Rectal smooth muscle tissue (tissue), 1 donor: ENCODE results near the gene BTBD9.
"Not testable (repeated sequence)": the region's sequence is repeated elsewhere in the genome, so short reads cannot be mapped to it uniquely, and the experiment has no call there.

Experiments
- H3K27ac ChIP-seq: one replicate; pipeline ENCODE4 v1.7.0; 2013; ENCODE audit warnings: low read depth, low read length, inconsistent platforms
- H3K27me3 ChIP-seq: one replicate; pipeline ENCODE4 v1.7.0; 2013; ENCODE audit warnings: low read length; ENCODE audit not compliant: control insufficient read depth, insufficient read depth
- H3K36me3 ChIP-seq: one replicate; pipeline ENCODE4 v1.7.0; 2013; ENCODE audit warnings: low read length; ENCODE audit not compliant: control insufficient read depth, insufficient read depth
- H3K4me1 ChIP-seq: one replicate; pipeline ENCODE4 v1.7.0; 2013; ENCODE audit warnings: low read length; ENCODE audit not compliant: control insufficient read depth, insufficient read depth
- H3K4me3 ChIP-seq: one replicate; pipeline ENCODE4 v1.7.0; 2013; ENCODE audit warnings: low read length
- H3K9ac ChIP-seq: one replicate; pipeline ENCODE4 v1.7.0; 2013; ENCODE audit warnings: low read length

The BTBD9 gene

DNA sequence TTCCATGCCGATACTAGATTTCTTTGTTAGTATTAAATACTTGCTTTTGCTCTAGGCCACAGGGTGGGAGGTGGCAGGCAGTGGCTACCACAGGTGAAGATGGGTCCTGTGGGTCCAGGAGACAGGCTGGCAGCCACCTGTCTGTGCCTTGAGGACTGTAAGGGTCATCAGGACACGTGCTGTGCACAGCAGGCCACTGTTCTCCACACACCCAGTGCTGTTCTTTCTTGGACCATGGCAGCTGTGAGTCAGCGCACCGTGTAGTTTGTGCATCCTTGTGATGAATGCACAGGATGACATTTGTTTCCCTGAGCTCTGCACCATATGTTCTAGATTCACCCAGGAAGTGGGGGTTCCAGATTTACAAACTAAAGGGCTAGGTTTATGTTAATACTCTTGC, 503.2 kb downstream of the BTBD9 start:
- Histone ChIP-seq H3K27me3 (no peaks in the 10 kb centered on the region), H3K4me1 (no peaks in the 10 kb centered on the region), H3K36me3 (no peaks in the 10 kb centered on the region), H3K27ac (no peak overlapping the region), H3K4me3 (no peak overlapping the region), H3K9ac (no peak overlapping the region)

- Histone ChIP-seq H3K27me3 (no peaks in the 10 kb centered on the region), H3K9ac (no peak overlapping the region), H3K27ac (no peak overlapping the region)
Observed at GRCh38 chr6:38134704-38135088, 505.0 kb downstream of the BTBD9 start.

GRCh38 chr6:38133932-38134703, 505.6 kb downstream of the BTBD9 start:
- H3K4me1 ChIP-seq, result no peaks in the 10 kb centered on the region
- no peaks in the 10 kb centered on the region for H3K27me3 ChIP-seq
- H3K27ac ChIP-seq, result no peak overlapping the region
- H3K9ac ChIP-seq, result no peak overlapping the region
- no peaks in the 10 kb centered on the region for H3K36me3 ChIP-seq
- H3K4me3 ChIP-seq, result no peak overlapping the region

More at GRCh38 chr6:38134704-38135088, 505.0 kb downstream of the BTBD9 start:
- Histone ChIP-seq H3K4me1 (no peaks in the 10 kb centered on the region), H3K36me3 (no peaks in the 10 kb centered on the region), H3K4me3 (no peak overlapping the region)

DNA sequence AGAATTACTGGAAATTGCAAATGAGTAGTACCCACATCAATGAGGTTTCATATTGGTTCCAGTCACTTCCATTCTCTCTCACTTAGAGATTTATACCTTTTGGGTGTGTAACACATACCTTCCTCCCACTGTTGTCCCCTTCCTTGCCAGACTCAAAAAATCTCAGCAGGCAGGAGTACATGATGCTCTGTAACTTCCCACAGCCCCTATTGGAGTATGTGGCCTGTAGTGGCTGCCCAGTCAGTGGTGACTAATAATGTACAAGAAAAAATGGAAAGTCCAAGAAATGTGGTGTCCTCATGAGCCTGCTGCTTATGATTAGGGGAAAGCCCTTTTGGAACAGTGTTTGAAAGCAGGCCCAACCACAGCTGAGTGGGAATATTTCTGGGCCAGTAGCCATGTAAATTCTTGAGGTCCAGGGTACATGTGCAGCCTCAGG, 508.2 kb downstream of the BTBD9 start:
- H3K4me3 ChIP-seq, result no peak overlapping the region
- H3K27ac ChIP-seq, result no peak overlapping the region
- no peak overlapping the region for H3K9ac ChIP-seq
- no peaks in the 10 kb centered on the region for H3K27me3 ChIP-seq
- no peaks in the 10 kb centered on the region for H3K4me1 ChIP-seq
- no peaks in the 10 kb centered on the region for H3K36me3 ChIP-seq

GRCh38 chr6:38127284-38127683, 512.4 kb downstream of the BTBD9 start:
- no peaks in the 10 kb centered on the region for H3K27me3 ChIP-seq
- H3K36me3 ChIP-seq, result no peaks in the 10 kb centered on the region
- H3K27ac ChIP-seq, result no peak overlapping the region
- no peak overlapping the region for H3K9ac ChIP-seq
- H3K4me1 ChIP-seq, result no peaks in the 10 kb centered on the region
- no peak overlapping the region for H3K4me3 ChIP-seq

DNA sequence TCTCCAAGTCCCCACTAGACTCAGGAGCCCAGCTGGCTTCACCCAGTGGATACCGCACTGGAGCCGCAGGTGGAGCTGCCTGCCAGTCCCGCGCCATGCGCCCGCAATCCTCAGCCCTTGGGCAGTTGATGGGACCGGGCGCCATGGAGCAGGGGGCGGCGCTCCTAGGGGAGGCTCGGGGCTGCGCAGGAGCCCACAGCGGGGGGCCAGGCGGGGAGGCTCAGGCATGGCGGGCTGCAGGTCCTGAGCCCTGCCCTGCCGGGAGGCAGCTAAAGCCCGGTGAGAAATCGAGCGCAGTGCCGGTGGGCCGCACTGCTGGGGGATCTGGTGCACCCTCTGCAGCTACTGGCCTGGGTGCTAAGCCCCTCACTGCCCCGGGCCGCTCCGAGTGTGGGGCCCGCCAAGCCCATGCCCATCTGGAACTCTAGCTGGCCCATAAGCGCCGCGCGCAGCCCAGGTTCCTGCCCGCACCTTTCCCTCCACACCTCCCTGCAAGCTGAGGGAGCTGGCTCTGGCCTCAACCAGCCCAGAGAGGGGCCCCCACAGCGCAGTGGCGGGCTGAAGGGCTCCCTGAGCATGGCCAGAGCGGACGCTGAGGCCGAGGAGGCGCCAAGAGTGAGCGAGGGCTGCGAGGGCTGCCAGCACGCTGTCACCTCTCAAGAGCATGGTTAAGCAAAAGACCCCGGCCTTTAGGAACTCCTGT, 515.4 kb downstream of the BTBD9 start:
- not testable (repeated sequence) for H3K4me3 ChIP-seq, H3K36me3 ChIP-seq, H3K9ac ChIP-seq, H3K4me1 ChIP-seq, H3K27me3 ChIP-seq, H3K27ac ChIP-seq

GRCh38 chr6:38119516-38119915, 520.2 kb downstream of the BTBD9 start:
- H3K4me1 ChIP-seq, result no peaks in the 10 kb centered on the region
- H3K36me3 ChIP-seq, result no peaks in the 10 kb centered on the region
- H3K4me3 ChIP-seq, result no peak overlapping the region
- no peak overlapping the region for H3K27ac ChIP-seq
- H3K27me3 ChIP-seq, result no peaks in the 10 kb centered on the region
- H3K9ac ChIP-seq, result no peak overlapping the region

GRCh38 chr6:38118791-38119365, 520.9 kb downstream of the BTBD9 start:
- no peaks in the 10 kb centered on the region for H3K36me3 ChIP-seq

More at GRCh38 chr6:38118791-38119365, 520.9 kb downstream of the BTBD9 start:
- H3K4me1 ChIP-seq, result no peaks in the 10 kb centered on the region
- no peak overlapping the region for H3K4me3 ChIP-seq
- H3K27ac ChIP-seq, result no peak overlapping the region
- no peaks in the 10 kb centered on the region for H3K27me3 ChIP-seq
- H3K9ac ChIP-seq, result no peak overlapping the region
